ENCODE data around the gene WDR62. TPM values are rescaled to one million over a fixed set of nuclear protein-coding genes. Genes with fewer than 3 reads are reported as not detected.

Gene WDR62
- total RNA-seq, 1 donor from 2014 or later = 2.4 TPM

- Histone ChIP-seq H2AFZ (ENCODE audit: low read depth, low read length) (no peak overlapping the region), H3K27me3 (ENCODE audit: insufficient read depth, low read length) (no peaks in the 10 kb centered on the region), H3K4me2 (ENCODE audit: low read length) (no peak overlapping the region), H3K36me3 (ENCODE audit: insufficient read depth, low read length) (peaks cover 3% of the 10 kb centered on the region), H3K4me3 (ENCODE audit: insufficient read depth, low read depth, low read length) (no peak overlapping the region), H3K79me2 (ENCODE audit: insufficient read depth, low read length) (no peaks in the 10 kb centered on the region), H3K9me3 (ENCODE audit: insufficient read depth, low read depth, low read length) (no peaks in the 10 kb centered on the region), H3K4me1 (ENCODE audit: insufficient read depth, low read length) (no peaks in the 10 kb centered on the region), H3K9ac (ENCODE audit: low read length) (no peak overlapping the region), H4K20me1 (ENCODE audit: insufficient read depth, low read length) (no peaks in the 10 kb centered on the region), H3K27ac (ENCODE audit: low read depth, low read length) (no peak overlapping the region)
- no peak overlapping the region for H3K4me3 Mint-ChIP-seq (ENCODE audit: unreplicated experiment)
- no peak overlapping the region for H3K27ac Mint-ChIP-seq (ENCODE audit: unreplicated experiment)
- DNase-seq (ENCODE audit: low read depth) (no peak), FAIRE-seq (no peak)
- H3K27me3 Mint-ChIP-seq (ENCODE audit: low read depth, unreplicated experiment) = peaks cover 3% of the 10 kb centered on the region
- H3K9me3 Mint-ChIP-seq (ENCODE audit: unreplicated experiment) = no peaks in the 10 kb centered on the region
- H3K36me3 Mint-ChIP-seq (ENCODE audit: low read depth, unreplicated experiment) = no peaks in the 10 kb centered on the region
- TF ChIP-seq EZH2 (IDR thresholded peaks at IDR 0.05; ENCODE audit: insufficient read depth, low read length) (no peak), CTCF (IDR thresholded peaks at IDR 0.05; ENCODE audit: insufficient read depth, low read depth, low read length) (no peak)
- H3K4me1 Mint-ChIP-seq (ENCODE audit: low read depth, unreplicated experiment) = peaks cover 7% of the 10 kb centered on the region
Observed at GRCh38 chr19:36100476-36100875, 45.8 kb downstream of the WDR62 start.

GRCh38 chr19:36101550-36102327 is 47.0 kb downstream of the WDR62 start:
- Mint-ChIP-seq H3K9me3 (ENCODE audit: unreplicated experiment) (no peaks in the 10 kb centered on the region), H3K36me3 (ENCODE audit: low read depth, unreplicated experiment) (peaks cover 4% of the 10 kb centered on the region), H3K4me1 (ENCODE audit: low read depth, unreplicated experiment) (peaks cover 7% of the 10 kb centered on the region), H3K27ac (ENCODE audit: unreplicated experiment) (no peak overlapping the region), H3K27me3 (ENCODE audit: low read depth, unreplicated experiment) (peaks cover 3% of the 10 kb centered on the region), H3K4me3 (ENCODE audit: unreplicated experiment) (no peak overlapping the region)
- Histone ChIP-seq H3K79me2 (ENCODE audit: insufficient read depth, low read length) (no peaks in the 10 kb centered on the region), H3K9me3 (ENCODE audit: insufficient read depth, low read depth, low read length) (no peaks in the 10 kb centered on the region), H3K27me3 (ENCODE audit: insufficient read depth, low read length) (no peaks in the 10 kb centered on the region), H3K4me2 (ENCODE audit: low read length) (no peak overlapping the region), H3K36me3 (ENCODE audit: insufficient read depth, low read length) (peaks cover 3% of the 10 kb centered on the region), H3K4me1 (ENCODE audit: insufficient read depth, low read length) (no peaks in the 10 kb centered on the region), H3K9ac (ENCODE audit: low read length) (no peak overlapping the region), H4K20me1 (ENCODE audit: insufficient read depth, low read length) (no peaks in the 10 kb centered on the region), H2AFZ (ENCODE audit: low read depth, low read length) (no peak overlapping the region), H3K4me3 (ENCODE audit: insufficient read depth, low read depth, low read length) (no peak overlapping the region), H3K27ac (ENCODE audit: low read depth, low read length) (no peak overlapping the region)
- DNase-seq (ENCODE audit: low read depth) (no peak), FAIRE-seq (no peak)
- no peak for TF ChIP-seq EZH2 (IDR thresholded peaks at IDR 0.05; ENCODE audit: insufficient read depth, low read length)

- H3K27me3 Mint-ChIP-seq (ENCODE audit: low read depth, unreplicated experiment) = no peaks in the 10 kb centered on the region
- no peak for DNase-seq (ENCODE audit: low read depth)
- Histone ChIP-seq H3K27ac (ENCODE audit: low read depth, low read length) (no peak overlapping the region), H3K36me3 (ENCODE audit: insufficient read depth, low read length) (peaks cover 3% of the 10 kb centered on the region), H3K4me3 (ENCODE audit: insufficient read depth, low read depth, low read length) (no peak overlapping the region), H2AFZ (ENCODE audit: low read depth, low read length) (no peak overlapping the region), H3K79me2 (ENCODE audit: insufficient read depth, low read length) (no peaks in the 10 kb centered on the region), H4K20me1 (ENCODE audit: insufficient read depth, low read length) (no peaks in the 10 kb centered on the region), H3K4me1 (ENCODE audit: insufficient read depth, low read length) (no peaks in the 10 kb centered on the region), H3K27me3 (ENCODE audit: insufficient read depth, low read length) (no peaks in the 10 kb centered on the region), H3K9ac (ENCODE audit: low read length) (no peak overlapping the region), H3K9me3 (ENCODE audit: insufficient read depth, low read depth, low read length) (no peaks in the 10 kb centered on the region), H3K4me2 (ENCODE audit: low read length) (no peak overlapping the region)
- no peak for TF ChIP-seq EZH2 (IDR thresholded peaks at IDR 0.05; ENCODE audit: insufficient read depth, low read length)
- no peak for TF ChIP-seq CTCF (IDR thresholded peaks at IDR 0.05; ENCODE audit: insufficient read depth, low read depth, low read length)
- H3K4me1 Mint-ChIP-seq (ENCODE audit: low read depth, unreplicated experiment) = peaks cover 7% of the 10 kb centered on the region
- peaks cover 3% of the 10 kb centered on the region for H3K9me3 Mint-ChIP-seq (ENCODE audit: unreplicated experiment)
- H3K36me3 Mint-ChIP-seq (ENCODE audit: low read depth, unreplicated experiment) = peaks cover 4% of the 10 kb centered on the region
- FAIRE-seq = no peak
- H3K27ac Mint-ChIP-seq (ENCODE audit: unreplicated experiment) = no peak overlapping the region
- no peak overlapping the region for H3K4me3 Mint-ChIP-seq (ENCODE audit: unreplicated experiment)
Observed at GRCh38 chr19:36103040-36103626, 48.4 kb downstream of the WDR62 start.
